Right lobe of liver (tissue), 6 donors: Measurements from ENCODE around the gene TBX2. TPM values are rescaled to one million over a fixed set of nuclear protein-coding genes. Genes with fewer than 3 reads are reported as not detected.

Experiments
- ATAC-seq, 4 donors: fragments of 200-7000 bp; cut with Tn5 transposase; one replicate each; pipeline ENCODE4 v1.9.1; 2020; ENCODE audit warnings: mild to moderate bottlenecking in 4 of 4, moderate library complexity in 4 of 4
- DNase-seq, 3 donors: peaks; one replicate each; pipeline ENCODE4 v3.0.0-alpha.2; 2020
- H3K27ac ChIP-seq, 3 donors: fragments of 200-600 bp; one replicate each; pipeline ENCODE4 v1.8.0; 2022
- H3K27me3 ChIP-seq, 2 donors: fragments of 200-600 bp; one replicate each; pipeline ENCODE4 v1.8.0; 2022
- H3K36me3 ChIP-seq, 4 donors: fragments of 200-600 bp; sonication (generic) in 1 of 4; one replicate each; pipeline versions ENCODE4 v1.5.1 to v1.8.0; 2017 to 2022; ENCODE audit warnings: control low read depth in 1 of 4
- H3K4me1 ChIP-seq, 4 donors: fragments of 200-600 bp; sonication (generic) in 1 of 4; one replicate each; pipeline versions ENCODE4 v1.5.1 to v1.8.0; 2017 to 2022; ENCODE audit warnings: control low read depth in 1 of 4
- H3K4me3 ChIP-seq, 3 donors: fragments of 200-600 bp; one replicate each; pipeline ENCODE4 v1.8.0; 2022
- H3K9me3 ChIP-seq, 4 donors: fragments of 200-600 bp; sonication (generic) in 1 of 4; one replicate each; pipeline versions ENCODE4 v1.5.1 to v1.8.0; 2017 to 2022; ENCODE audit warnings: control low read depth in 1 of 4
- POLR2A ChIP-seq: fragments of 450-650 bp; IDR thresholded peaks from one replicate; pipeline ENCODE4 v1.6.1; 2017; ENCODE audit warnings: antibody characterized with exemption, mild to moderate bottlenecking
- WGBS: methylation state at CpG from one replicate; pipeline ENCODE4 v1.1.6; 2018; ENCODE audit warnings: low coverage, low lambda C conversion rate; ENCODE audit not compliant: insufficient coverage; ENCODE audit errors: missing lambda C conversion rate; 5-methylcytosine and 5-hydroxymethylcytosine counted together
- intact Hi-C, 2 donors: fragments of 100-400 bp; cut with DNase I; formaldehyde crosslinking; loops; one replicate each; pipeline versions ENCODE4 v1.11.2 to v1.14.1; 2022
- total RNA-seq, 6 experiments: library from RNA; depleted of rRNA in 2 of 6; stranded (reverse); fragments of >200 nt in 2 of 6; fragmentation: NEBNext Ultra II Directional in 3 of 6; extraction: Animal tissue kit (Norgen Biotek cat#: 25700) in 3 of 6; gene quantifications; one replicate each; pipeline versions ENCODE4 v1.1.0 to v1.2.4, GENCODE V29; 2016 to 2023
- TF ChIP-seq, protein P1 (sequence below), 4 donors: fragments of 200-600 bp in 3 of 4; fragments of 450-650 bp in 1 of 4; IDR thresholded peaks; one replicate each; pipeline versions ENCODE4 v1.5.1 to v1.8.0; 2016 to 2022; ENCODE audit warnings: antibody characterized with exemption in 4 of 4, mild to moderate bottlenecking in 2 of 4
- donor health status: DM: no; HTN: yes; CAD: no.
- donor health status: DM: no; HTN: no; CAD: no.
- donor health status: DM: no; HTN: no; CAD: no.
- donor health status: DM: no; HTN: yes; CAD: no.
- donor health status: DM: no; HTN: yes; CAD: no.

Gene TBX2
- total RNA-seq, 6 experiments from 2014 or later, result 1.9 to 4.4 (median 2.7) TPM

DNA sequence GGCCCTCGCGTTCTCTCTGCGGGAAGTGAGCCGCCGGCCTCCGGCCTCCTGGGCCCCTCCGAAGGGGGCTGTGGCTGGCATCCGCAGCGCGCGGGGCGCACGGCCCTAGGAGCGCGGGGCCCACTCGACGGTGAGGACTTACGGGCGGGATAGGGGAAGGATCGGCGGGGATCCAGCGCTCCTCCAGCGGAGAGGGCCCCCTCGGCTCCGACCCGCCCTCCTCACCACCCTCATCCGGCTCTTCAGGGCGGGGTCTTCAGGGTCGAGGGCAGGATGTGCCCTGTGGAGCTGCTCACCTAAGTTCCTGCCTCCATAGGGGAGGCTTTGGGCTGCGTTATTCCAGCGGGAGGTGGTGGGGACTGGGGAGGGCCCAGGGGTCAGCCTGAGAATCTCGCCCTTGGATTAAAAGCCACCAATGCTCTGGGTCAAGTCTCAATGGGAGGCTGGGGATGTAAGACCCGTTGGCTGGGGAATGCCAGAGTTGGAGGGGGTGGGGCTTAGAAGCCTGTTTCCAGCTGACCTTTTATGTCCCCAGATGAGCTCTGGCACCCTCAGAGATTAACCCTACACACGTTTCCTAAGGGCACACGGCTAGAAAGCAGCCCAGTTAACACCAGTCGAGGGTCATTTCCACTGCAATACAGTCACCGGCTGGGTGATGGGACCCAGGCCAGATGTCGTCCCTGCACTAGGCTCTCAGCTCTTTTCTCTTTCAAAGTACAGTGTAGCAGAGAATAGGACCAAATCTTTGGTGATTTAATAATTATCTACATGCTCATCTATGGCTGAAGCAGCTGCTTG, 13.4 kb downstream of the TBX2 start:
- DNase-seq (peak in 1 of 3 donors; percentile 46), ATAC-seq (no peak)
- Histone ChIP-seq H3K4me1 (peaks cover 0 to 29% (median 2%) of the 10 kb centered on the region in 4 donors), H3K27me3 (no peaks in the 10 kb centered on the region), H3K9me3 (no peaks in the 10 kb centered on the region), H3K27ac (peak overlapping the region; percentile 55 to 84 (median 76)), H3K4me3 (peak overlapping the region; percentile 54 to 58 (median 58)), H3K36me3 (no peaks in the 10 kb centered on the region)
- intact Hi-C loops, result loop anchor here in 1 of 2 donors (5.0 to 10.0 kb wide), 2 partner anchors 411 to 422 kb away; no protein-coding TSS in a partner anchor
- TF ChIP-seq, protein P1, sequence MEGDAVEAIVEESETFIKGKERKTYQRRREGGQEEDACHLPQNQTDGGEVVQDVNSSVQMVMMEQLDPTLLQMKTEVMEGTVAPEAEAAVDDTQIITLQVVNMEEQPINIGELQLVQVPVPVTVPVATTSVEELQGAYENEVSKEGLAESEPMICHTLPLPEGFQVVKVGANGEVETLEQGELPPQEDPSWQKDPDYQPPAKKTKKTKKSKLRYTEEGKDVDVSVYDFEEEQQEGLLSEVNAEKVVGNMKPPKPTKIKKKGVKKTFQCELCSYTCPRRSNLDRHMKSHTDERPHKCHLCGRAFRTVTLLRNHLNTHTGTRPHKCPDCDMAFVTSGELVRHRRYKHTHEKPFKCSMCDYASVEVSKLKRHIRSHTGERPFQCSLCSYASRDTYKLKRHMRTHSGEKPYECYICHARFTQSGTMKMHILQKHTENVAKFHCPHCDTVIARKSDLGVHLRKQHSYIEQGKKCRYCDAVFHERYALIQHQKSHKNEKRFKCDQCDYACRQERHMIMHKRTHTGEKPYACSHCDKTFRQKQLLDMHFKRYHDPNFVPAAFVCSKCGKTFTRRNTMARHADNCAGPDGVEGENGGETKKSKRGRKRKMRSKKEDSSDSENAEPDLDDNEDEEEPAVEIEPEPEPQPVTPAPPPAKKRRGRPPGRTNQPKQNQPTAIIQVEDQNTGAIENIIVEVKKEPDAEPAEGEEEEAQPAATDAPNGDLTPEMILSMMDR (IDR thresholded peaks at IDR 0.05), result no peak
- TF ChIP-seq POLR2A, result no peak
- 13% methylated on average over 3 of the region's 38 CpGs for WGBS

DNA sequence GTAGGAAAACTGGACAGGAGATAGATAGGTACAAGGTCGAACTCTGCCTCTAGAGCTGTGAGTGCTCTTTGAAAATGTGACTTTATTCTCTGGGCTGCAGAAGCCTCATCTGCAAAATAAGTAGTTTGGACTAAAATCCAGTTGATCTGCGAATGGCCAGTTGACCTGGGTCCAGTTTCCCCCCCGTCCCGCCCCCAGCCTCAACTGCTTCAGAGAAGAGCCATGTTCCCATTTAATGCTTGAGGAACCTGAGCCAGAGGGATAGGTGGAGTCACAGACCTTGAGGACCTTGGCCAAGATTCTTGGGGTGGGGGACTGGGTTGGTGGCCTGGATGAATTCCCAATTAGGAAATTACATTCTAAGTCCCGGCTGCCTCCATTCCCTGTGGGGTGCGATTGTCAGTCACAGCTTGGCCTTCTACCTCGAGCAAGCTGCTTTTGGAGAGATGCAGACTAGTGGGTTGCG, 14.1 kb downstream of the TBX2 start:
- 96% methylated on average over 5 of the region's 8 CpGs for WGBS
- Histone ChIP-seq H3K4me3 (no peak overlapping the region), H3K27me3 (no peaks in the 10 kb centered on the region), H3K27ac (no peak overlapping the region), H3K36me3 (no peaks in the 10 kb centered on the region), H3K9me3 (no peaks in the 10 kb centered on the region), H3K4me1 (peaks cover 0 to 29% (median 2%) of the 10 kb centered on the region in 4 donors)
- intact Hi-C loops, result loop anchor here in 1 of 2 donors (5.0 to 10.0 kb wide), 2 partner anchors 411 to 421 kb away; no protein-coding TSS in a partner anchor
- ATAC-seq (no peak), DNase-seq (no peak)
- no peak for TF ChIP-seq POLR2A
- TF ChIP-seq, protein P1 (IDR thresholded peaks at IDR 0.05), result no peak

DNA sequence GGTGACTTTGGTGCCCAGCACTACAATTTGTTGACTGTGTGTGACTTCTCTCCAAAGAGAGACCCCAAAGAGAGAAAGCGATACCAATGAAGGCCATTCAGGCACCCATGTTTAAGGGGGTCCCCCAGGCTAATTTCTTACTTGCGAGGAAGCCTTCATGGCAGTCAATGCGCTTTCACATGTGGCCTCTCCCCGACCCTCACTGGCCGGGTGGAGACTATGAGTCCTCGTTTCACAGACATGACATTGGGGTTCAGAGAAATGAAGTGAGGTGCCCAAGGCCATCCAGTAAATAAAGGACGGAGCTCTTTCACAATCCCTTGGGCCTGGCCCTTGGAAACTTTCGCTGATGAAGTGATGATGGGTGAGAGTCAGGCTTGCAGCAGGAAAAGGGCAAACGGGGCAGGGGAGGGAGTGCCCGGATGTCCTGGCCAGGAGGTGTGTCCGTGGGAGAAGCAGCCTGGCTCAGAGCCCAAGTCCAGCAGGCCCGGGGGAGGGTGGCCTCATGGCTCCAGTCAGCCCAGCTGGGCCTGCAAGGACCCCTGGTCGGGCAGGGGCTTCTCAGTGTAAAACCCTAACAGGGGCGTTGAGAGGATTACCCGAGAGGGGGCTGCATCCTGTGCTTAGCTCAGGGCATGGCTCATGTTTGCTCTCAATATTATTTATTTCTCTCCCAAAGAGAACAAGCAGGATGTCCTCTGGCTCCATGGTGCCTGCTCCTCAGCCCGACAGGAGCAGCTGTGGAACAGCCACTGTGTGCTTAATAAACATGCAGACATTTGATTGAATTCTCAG, 14.7 kb downstream of the TBX2 start:
- ATAC-seq, result no peak
- TF ChIP-seq, protein P1 (IDR thresholded peaks at IDR 0.05), result no peak
- TF ChIP-seq POLR2A, result no peak
- 61% methylated on average over 9 of the region's 16 CpGs for WGBS
- peaks cover 0 to 29% (median 2%) of the 10 kb centered on the region in 4 donors for H3K4me1 ChIP-seq
- intact Hi-C loops, result loop anchor here in 1 of 2 donors (5.0 to 10.0 kb wide), 2 partner anchors 412 to 420 kb away; no protein-coding TSS in a partner anchor
- H3K27ac ChIP-seq, result no peak overlapping the region
- no peaks in the 10 kb centered on the region for H3K9me3 ChIP-seq
- no peaks in the 10 kb centered on the region for H3K36me3 ChIP-seq
- H3K27me3 ChIP-seq, result no peaks in the 10 kb centered on the region
- no peak overlapping the region for H3K4me3 ChIP-seq
- peak; percentile 33 to 54 (median 47) for DNase-seq

DNA sequence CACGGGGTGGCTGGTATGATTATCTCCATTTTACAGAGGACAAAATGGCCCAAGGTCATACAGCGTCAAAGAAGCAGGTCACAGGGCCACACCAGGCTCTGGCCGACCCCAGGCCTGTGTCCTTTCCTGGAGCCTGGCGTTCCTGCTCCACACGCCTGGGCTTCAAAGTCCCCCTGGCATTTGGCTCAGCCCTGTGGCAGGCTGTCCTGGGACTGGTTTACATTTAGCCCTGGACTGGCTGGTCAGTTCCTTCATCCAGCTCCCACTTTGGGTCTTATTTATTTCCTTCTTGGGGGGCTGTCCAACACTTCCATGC, 15.3 kb downstream of the TBX2 start:
- no peaks in the 10 kb centered on the region for H3K9me3 ChIP-seq
- no peak for DNase-seq
- WGBS, result 18% methylated on average over 2 of the region's 5 CpGs
- H3K36me3 ChIP-seq, result no peaks in the 10 kb centered on the region
- H3K27me3 ChIP-seq, result no peaks in the 10 kb centered on the region
- no peak for TF ChIP-seq POLR2A
- TF ChIP-seq, protein P1 (IDR thresholded peaks at IDR 0.05), result no peak
- no peak overlapping the region for H3K4me3 ChIP-seq
- no peak for ATAC-seq
- intact Hi-C loops, result loop anchor here (5.0 to 10.0 kb wide), 3 partner anchors 137 to 420 kb away; no protein-coding TSS in a partner anchor
- no peak overlapping the region for H3K27ac ChIP-seq
- peaks cover 0 to 26% (median 2%) of the 10 kb centered on the region in 4 donors for H3K4me1 ChIP-seq
